Activated CD4-positive, alpha-beta T cell treated with anti-CD3 and anti-CD28 coated beads, Interleukin-2, amount 50 U/mL, for 16 hours (primary cell): Measurements from ENCODE around the gene SRGAP2C.
"Not testable (repeated sequence)": the region's sequence is repeated elsewhere in the genome, so short reads cannot be mapped to it uniquely, and the experiment has no call there.

Experiments used
- DNase-seq: peaks from one replicate; pipeline ENCODE4 v3.0.0-alpha.2; 2020

Gene SRGAP2C

DNA sequence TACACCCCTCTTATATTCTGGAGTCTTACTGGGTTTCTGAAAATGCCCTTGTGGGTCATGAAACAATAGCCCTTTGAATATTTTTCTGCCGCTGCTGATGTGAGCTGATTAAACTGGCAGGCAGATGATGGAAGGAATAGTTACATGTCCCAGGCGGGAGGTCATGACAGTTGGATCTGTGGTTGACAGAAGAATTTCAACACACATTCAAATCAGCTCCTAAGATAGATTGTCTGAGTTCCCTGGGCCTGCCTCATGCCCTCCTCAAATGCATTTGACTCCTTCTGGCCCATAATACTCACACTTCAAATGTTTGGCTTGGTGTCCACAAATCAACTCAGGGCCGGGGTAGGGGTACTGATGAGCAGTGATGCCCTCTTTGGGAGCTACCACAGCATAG is 161.9 kb downstream of the SRGAP2C start:
- not testable (repeated sequence) for DNase-seq

DNA sequence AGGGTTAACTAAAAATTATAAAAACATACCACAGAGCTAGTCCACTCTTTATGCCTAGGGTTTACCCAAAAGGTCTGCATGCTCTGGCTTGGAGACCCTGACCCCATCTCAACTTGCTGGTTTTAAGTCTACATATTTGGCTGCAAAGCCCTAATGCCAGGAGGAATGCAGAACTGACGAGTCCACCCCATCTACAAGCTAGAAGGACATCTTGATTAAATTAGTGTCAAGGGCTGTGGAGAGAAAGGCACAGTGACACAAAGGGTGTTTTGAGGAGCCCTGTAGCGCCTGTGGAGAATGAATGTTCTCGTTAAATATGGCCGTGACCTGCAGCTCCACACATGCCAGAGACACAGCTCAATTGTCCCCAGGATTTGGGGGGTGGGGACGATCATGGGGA is 162.7 kb downstream of the SRGAP2C start:
- not testable (repeated sequence) for DNase-seq

DNA sequence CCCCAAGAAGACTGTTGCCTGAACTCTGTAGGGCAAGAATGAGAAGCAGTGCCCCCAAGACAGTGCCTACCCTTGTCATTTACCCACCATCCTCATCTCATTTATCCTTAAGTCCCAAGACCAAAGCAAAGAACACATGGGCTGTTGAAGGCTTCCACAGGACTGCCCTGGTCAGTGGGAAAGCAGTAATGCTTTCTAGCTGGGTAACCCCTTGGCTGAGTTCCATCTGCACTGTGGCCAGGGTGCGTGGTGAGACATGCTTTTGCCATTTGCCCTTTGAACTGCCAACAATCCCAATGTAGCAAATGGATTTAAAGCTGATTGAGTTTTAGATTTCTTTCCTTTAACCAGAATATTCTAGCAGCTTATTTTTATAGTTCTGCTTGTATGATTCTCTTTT is 163.3 kb downstream of the SRGAP2C start:
- not testable (repeated sequence) for DNase-seq

DNA sequence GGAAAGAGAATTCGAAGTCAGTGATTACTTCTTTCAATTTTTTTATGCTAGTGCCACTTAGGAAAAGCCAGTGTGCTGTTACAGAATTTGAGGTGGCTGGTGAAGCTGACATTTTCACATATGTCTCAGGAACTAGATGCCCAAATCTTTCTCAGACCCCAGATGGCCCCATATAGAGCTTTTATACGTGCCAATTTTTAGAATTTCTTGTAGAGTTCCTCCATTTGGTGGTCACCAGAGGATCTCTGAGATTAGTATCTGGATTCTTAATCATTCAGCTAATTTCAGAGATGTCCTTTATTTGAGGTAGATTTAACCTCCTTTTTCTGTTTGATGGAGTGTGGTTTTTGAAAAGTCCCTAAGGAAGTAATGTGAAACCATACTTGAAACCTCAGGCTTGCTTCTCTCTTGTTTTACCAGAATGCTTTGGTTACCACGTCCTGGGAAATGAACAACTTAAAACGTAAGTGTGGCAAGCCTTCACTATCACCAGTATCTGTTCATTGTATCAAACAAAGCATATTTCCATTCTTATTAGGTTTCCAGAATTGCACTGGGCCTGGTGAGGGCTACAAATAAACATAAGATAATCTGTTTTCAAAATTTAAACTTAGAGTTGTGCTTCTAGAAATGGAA is 164.7 kb downstream of the SRGAP2C start:
- DNase-seq = not testable (repeated sequence)

DNA sequence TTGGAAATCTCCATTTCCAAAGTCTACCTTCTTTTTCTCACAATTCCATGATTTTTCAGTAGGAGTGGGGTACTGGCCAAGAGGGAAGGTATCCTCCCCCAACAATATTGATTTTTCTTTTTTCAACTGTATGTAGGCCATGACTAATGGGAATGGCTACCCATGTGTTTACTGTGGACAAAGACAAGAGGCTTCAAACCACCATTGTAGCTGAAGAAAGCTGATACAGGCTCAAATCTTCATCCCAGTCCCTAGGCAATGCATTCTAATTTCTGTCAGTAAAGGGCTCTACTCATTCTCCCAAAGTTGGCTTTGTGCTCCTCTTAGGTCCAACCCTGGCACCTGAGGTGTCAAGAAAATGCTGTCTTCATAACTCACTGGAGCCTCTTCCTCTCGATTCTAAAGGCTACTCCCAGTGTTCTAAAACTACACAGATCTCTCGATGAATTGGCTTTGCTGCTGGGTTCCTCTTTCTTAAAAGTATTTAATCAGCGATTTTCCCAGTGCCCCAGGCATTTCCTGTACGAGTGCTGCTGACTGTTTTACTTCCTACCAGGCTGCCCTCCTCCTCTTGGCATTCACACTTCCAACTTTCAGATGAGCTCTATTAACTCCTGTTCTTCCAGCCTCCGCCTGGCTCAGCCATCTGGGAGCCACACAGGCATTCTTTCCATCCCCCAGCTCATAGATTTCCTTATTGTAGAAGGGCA is 171.1 kb downstream of the SRGAP2C start:
- not testable (repeated sequence) for DNase-seq

DNA sequence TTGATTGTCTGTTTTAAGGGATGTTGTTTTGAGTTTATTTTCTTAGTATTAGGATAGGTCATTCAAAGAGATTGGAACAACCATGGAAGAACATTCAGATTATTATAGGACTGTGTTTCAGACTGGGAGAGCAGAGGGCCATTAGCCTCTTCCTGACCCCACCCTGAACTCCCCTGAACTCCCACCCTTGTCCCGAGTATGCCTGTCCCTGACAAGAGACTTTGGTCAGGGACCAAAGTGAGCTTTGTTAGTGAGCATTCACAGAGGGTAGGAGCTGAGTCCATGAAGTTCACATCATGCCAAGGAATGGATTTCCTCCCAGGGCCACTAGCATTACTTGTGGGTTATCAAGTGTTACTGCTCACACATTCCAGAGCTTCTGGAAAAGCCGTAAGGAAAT is 172.0 kb downstream of the SRGAP2C start:
- not testable (repeated sequence) for DNase-seq

DNA sequence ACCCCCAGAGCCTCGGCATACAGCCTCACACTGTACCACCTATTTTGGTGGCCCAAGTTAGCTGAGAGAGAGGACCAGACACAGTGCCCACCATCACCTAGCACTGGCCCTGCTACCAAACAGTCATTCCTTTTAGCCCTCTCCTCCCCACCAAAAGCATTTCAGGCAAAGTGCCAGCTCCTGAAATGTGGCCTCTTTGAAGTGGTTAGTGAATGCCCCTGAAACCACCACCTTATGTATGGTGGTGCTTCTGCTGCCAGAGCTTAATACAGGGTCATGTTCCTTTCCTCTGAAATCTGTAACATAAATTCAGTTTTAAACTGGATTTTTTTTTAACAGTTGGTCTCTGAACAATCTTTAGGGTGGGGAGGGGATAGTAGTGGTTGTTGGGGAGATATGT is 175.8 kb downstream of the SRGAP2C start:
- DNase-seq = not testable (repeated sequence)

DNA sequence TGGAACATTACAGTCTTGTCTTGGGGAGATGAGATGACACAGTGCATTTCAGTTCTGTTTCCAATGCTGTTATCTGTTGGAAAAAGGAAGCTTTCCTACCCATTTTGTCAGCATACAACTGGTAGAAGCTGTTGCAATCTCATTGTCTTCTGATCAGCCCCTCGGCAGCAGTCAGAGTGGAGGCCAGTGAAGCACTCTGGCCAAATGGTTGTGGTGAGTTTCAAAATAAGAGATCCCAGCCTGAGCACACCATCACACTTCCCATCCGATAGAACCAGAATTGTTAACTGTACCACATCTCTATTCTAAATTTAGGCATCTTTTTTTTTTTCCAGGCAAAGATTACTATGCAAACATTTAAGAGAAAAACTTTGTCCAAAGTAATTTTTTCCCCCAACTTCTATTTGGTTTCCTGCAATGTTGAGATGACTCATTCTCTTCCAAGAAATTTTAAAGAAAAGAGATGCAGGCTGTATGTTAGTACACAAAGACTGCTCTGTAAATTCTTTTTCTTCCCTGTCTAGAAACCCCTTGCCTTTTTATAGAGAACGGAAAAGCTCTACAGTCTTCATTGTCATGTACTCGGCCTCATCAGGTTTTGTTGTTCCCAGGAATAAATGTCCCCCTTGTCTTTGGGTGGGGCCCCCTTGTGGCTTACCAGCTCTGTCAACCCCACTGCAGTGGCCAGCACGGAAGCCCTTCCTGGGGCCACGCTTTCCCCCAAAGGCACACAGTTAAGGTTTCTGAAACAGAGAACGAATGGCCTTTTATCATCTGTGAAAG is 176.9 kb downstream of the SRGAP2C start:
- DNase-seq = not testable (repeated sequence)

DNA sequence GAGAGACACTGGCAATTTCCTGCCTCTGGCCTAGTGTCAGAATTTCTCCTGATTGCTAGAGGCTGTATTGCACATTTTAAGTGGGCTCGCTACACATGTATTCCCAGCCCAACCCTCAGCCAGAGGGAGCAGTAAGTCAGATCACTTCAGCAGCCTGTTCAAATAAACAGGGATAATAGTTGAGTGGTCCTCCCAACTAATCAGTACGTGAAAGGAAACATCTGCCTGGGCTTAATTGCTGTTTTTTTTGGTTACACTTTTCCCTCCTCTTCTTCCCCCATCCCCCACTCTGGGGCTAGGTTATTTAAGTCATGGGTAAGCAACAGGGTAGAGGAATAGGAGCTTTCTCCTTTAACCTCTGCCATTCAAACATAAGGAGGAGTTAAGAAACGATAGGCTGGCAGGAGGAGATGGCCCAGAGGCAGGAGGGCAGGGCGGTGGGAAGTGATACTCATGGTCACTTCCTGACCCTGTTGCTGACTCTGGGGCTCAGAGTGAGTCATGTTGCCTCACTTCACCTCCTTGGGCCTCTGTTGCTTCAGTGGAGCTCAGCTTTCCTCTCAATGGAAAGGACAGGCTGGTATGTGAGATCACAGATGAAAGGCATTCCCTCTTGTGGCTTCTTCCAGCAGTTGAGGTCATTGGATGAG is 177.6 kb downstream of the SRGAP2C start:
- peak; percentile 42 for DNase-seq

DNA sequence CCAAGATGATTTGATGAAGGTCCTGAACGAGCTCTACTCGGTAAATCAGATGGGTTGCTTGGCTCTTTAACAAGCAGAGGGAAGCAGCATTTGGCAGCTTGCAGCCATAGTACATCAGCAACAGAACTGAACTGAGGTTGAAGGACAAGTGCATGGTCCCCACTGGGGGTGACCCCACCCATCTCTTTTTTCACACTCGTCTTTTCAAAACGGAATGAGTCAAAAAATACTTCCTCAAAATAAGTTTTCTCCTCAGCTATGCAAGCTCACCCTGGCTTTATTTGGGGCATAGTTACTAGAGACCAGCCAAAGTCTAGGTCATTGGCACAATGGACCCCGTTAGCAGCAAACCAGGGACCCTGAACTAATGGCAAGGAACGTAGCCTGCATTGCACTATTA is 180.5 kb downstream of the SRGAP2C start:
- DNase-seq = not testable (repeated sequence)

DNA sequence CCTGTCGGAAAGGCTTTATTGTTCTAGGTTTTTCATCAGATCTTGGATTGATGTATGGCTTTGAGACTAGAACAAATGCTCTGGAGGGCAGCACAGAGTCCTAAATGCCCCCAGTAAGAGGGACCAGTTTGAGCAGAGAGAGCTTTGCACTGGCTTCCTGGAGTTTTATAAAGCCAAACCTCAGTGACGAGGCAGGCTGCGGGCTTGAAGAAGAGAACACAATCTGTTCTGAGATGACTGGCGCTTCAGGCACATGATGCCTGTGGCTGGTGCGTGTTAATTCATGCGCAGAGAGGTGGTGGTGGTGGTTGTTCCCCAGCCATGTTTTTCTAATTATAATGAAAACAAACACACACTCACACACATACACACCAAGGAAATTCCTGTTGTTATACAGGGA is 180.9 kb downstream of the SRGAP2C start:
- peak; percentile 75 for DNase-seq

DNA sequence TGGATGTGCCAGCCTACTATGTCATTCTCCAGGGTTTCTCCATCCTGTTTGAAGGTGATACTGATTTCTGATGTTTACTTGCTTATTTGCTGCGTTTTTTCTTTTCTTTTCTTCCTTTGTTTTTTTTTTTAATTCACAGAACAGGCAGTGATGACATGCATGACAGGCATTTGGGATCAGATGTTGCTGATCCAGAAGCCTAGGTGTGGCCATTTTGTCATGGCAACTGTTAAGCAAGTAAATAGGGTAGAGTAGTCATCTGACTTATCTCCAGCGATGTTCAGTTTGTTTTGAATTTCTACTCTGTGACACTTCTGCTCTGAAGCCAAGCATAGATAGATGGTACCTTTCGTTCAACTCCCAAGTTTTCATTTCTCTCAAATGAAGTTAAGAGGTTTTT is 181.4 kb downstream of the SRGAP2C start:
- not testable (repeated sequence) for DNase-seq

DNA sequence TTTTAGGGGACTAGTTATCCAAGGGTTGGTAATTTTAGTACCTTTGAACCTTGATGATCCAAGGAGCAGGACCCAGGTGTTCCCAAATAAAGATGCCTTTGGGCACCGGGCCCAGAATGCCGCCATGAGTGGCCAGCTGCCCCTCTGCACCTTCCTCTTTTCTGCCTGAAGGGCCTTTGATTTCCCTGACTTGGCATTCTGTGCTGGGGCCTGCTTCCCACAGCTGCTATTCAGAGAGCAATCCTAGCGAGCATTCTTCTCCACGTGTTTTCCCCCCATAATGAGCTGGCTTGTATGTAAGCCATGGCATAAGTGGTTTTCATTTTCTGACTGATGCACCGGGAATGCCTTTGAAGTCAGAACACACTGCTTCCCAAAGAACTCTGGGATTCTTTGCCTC is 184.1 kb downstream of the SRGAP2C start:
- not testable (repeated sequence) for DNase-seq

DNA sequence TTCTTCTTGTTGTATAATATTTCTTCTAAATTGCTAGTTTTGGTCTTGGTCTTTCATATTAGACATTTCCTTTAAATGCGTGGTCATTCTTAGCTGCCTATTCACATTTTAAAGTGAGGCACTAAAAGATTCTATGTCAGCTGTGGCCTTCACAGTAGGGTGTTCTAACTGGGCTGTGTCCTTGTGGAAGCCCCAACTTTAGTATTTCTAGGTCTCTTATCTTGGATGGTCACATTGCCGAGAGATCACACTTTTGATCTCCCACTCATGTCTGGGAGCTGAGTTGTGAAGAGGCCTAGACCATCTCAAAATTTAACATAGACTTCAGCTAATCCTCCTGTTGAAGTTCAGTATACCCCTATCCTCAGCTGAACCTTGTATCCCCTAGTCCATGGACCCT is 185.2 kb downstream of the SRGAP2C start:
- DNase-seq = not testable (repeated sequence)

DNA sequence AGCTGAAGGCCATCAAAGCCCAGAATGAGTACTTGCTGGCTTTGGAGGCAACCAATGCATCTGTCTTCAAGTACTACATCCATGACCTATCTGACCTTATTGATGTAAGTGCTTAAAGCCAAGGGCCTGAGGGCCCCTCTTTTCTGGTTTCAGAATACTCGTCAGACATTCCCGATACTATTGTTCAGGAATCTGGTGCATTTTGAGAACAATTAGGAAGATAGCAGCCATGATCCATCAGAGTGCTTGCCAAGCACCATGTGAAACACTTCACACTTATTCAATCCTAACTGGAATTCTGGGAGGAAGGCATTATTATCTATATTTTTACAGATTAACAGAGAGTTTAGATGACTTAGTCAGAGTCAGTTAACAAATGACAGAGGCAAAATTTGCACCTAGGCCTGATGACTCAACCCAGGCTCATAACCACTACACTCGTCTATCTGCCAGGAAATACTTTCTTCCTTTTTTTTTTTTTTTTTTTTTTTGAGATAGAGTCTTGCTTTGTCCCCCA is 190.1 kb downstream of the SRGAP2C start:
- DNase-seq = not testable (repeated sequence)

DNA sequence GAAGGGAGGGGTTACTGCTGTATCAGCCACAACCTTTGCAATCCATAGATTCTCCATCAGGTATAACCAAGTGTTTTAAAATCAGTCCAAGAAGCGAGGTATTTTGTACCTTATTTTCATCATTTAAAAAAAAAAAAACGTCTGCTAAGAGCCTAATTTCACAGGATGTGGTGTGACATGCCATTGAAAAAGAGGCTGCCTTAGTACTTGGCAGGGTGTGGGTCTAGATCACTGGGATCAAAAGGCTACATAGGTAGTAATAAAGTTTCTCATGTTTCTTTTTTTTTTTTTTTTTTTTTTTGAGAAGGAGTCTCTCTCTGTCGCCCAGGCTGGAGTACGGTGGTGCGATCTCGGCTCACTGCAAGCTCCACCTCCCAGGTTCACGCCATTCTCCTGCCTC is 192.2 kb downstream of the SRGAP2C start:
- DNase-seq = not testable (repeated sequence)

DNA sequence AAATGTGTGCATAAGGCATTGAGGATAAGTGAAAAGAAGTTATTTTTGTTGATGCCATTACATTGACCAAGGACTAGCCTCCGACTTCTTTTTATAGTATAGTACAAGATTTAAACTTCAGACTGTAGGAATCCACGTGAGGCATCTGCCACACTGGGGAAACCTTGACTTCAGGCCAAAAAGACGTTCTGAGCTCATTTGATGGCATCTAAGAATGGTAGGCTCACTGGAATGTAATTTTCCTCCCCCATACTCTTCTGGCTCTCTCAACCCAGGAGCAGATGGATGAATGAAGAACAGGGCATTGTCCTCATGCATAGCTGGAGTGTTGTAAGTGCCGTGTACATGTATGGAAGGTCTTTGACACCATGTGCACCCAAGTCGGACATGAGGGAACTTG is 194.0 kb downstream of the SRGAP2C start:
- DNase-seq = not testable (repeated sequence)

DNA sequence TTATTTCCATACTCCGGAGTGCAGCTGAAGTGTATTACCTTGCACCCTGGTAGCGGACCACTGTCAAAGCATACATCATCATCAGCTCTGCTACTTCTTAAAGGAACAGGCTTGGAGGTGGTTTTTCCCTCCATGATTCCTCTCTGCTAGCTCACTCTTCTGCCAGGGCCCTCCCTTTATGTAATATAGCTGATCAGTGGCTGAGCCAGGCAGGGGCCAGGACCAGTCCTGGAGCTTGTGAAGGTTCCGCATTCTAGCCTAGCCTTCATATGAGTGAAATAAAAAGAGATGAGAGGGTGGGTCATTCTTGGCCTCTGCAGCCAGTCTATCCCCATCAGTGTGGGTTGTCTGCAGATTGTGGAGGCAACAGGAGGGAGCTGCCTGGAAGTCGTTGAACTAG is 200.0 kb downstream of the SRGAP2C start:
- not testable (repeated sequence) for DNase-seq

DNA sequence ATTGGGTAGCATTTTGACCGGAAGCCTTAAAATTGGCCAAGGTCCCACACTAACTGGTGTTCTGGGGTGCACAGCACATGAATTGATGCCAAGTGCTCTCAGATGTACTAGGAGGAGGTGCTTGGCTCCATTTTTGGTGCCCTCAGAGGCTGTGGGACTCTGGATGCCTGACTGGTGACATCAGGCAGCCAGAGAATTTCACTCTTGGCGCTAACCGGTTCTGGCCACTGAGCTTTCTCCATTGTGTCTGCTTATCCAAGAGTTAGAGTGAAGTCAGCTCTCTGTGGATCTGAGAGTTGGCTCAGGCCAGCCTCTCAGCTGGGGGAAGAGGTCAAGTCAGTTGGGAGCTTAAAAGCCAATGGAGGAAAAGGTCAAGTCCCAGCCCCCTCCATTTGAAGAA is 200.4 kb downstream of the SRGAP2C start:
- DNase-seq = not testable (repeated sequence)

DNA sequence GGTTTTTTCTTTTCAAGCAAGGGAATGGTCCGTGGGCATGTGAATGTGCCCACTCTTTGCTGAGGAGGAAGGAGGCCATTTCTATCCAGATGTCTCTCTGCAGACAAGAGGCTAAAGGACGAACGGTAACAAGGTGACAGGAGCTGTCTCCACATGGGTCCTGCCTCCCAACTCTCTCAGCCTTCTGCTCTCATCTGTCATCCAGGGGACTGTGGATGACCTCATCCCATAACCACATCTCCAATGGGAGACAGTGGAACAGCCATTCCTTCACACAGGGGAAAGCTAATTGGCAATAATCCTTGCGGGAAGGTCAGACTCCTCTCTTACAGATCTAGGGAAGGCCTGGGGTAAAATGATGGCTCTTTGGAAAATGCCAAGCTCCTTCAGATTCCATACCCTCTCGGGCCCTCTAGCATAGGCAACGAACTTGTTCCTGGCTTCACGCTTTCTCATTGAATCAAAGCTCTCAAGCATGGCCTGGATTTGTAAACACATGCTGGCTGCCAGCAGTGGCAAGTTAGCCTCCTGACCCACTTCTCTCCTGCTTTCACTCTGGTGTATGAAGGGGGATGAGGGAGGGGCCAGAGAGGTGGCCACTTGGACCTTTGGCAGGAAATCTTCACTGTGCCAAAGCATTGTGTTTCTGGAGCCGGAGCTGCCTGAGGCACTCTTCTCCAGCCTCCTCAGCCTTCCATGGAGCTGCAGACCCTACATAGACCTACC is 201.0 kb downstream of the SRGAP2C start:
- DNase-seq = not testable (repeated sequence)

DNA sequence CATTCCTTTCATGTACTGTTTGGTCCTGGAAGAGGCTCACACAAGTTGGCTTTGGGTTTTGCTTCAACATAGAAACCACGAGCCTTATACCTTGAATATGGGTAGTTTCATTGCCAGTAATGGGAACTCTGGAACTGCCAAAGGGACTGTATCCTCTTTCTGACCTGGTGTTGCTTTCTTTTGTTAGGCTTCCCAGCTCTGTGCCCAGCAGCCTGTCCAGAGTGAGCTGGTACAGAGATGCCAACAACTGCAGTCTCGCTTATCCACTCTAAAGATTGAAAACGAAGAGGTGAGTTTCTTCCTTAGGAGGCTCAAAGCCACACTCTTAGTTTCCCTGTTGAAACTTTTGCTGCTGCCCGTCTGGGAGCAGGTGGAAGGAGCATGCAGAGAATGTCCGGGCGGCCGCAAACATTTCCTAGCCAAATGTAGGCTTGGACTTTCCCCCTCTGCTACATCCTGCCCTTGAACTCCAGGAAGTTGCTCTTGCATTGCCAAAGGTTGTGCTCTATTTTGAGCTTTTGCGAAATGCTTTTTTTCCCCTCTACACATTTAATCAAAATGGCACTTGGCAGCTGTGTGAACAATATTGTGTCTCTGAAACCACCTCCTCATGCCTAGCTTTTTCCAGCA is 201.7 kb downstream of the SRGAP2C start:
- DNase-seq = not testable (repeated sequence)
